ENCODE data around the gene MN1.

MN1 gene

GRCh38 chr22:27788500-27789288 lies 12.9 kb downstream of the MN1 start:
- no peak overlapping the region for H3K27ac ChIP-seq
- no peak for DNase-seq
- TF ChIP-seq CTCF (IDR thresholded peaks at IDR 0.05; ENCODE audit: low read depth, low read length, missing control alignments): no peak
- H3K27me3 ChIP-seq (replicated peaks): no peaks in the 10 kb centered on the region
- in situ Hi-C loops (cut with HindIII; ENCODE audit: low pct_ligation_motif_present, low sequenced_read_pairs): no loop called here
- no peak overlapping the region for H3K4me3 ChIP-seq (ENCODE audit: low read depth, low read length)
- no peaks in the 10 kb centered on the region for H3K36me3 ChIP-seq (replicated peaks)

- Histone ChIP-seq H3K27ac (no peak overlapping the region), H3K4me3 (ENCODE audit: low read depth, low read length) (no peak overlapping the region), H3K27me3 (replicated peaks) (no peaks in the 10 kb centered on the region), H3K36me3 (replicated peaks) (no peaks in the 10 kb centered on the region)
- TF ChIP-seq CTCF (IDR thresholded peaks at IDR 0.05; ENCODE audit: low read depth, low read length, missing control alignments): no peak
- in situ Hi-C loops (cut with HindIII; ENCODE audit: low pct_ligation_motif_present, low sequenced_read_pairs): no loop called here
- no peak for DNase-seq
Measured at GRCh38 chr22:27786965-27787364, 14.6 kb downstream of the MN1 start.

GRCh38 chr22:27786291-27786932 lies 15.1 kb downstream of the MN1 start:
- Histone ChIP-seq H3K27me3 (replicated peaks) (no peaks in the 10 kb centered on the region), H3K36me3 (replicated peaks) (no peaks in the 10 kb centered on the region), H3K4me3 (ENCODE audit: low read depth, low read length) (no peak overlapping the region), H3K27ac (no peak overlapping the region)
- in situ Hi-C loops (cut with HindIII; ENCODE audit: low pct_ligation_motif_present, low sequenced_read_pairs): no loop called here
- no peak for DNase-seq
- TF ChIP-seq CTCF (IDR thresholded peaks at IDR 0.05; ENCODE audit: low read depth, low read length, missing control alignments): no peak

- H3K36me3 ChIP-seq (replicated peaks): no peaks in the 10 kb centered on the region
- DNase-seq: no peak
- TF ChIP-seq CTCF (IDR thresholded peaks at IDR 0.05; ENCODE audit: low read depth, low read length, missing control alignments): no peak
- H3K27me3 ChIP-seq (replicated peaks): no peaks in the 10 kb centered on the region
- in situ Hi-C loops (cut with HindIII; ENCODE audit: low pct_ligation_motif_present, low sequenced_read_pairs): no loop called here
- H3K27ac ChIP-seq: no peak overlapping the region
- no peak overlapping the region for H3K4me3 ChIP-seq (ENCODE audit: low read depth, low read length)
Measured at GRCh38 chr22:27785831-27786230, 15.7 kb downstream of the MN1 start.

- no peak for TF ChIP-seq CTCF (IDR thresholded peaks at IDR 0.05; ENCODE audit: low read depth, low read length, missing control alignments)
- in situ Hi-C loops (cut with HindIII; ENCODE audit: low pct_ligation_motif_present, low sequenced_read_pairs): no loop called here
Measured at GRCh38 chr22:27784120-27784475, 17.5 kb downstream of the MN1 start.

More at GRCh38 chr22:27784120-27784475, 17.5 kb downstream of the MN1 start:
- H3K27ac ChIP-seq: no peak overlapping the region
- no peak overlapping the region for H3K4me3 ChIP-seq (ENCODE audit: low read depth, low read length)
- no peaks in the 10 kb centered on the region for H3K36me3 ChIP-seq (replicated peaks)
- no peaks in the 10 kb centered on the region for H3K27me3 ChIP-seq (replicated peaks)
- no peak for DNase-seq
